K562 (cell line): ENCODE results near the gene GARIN1A. TPM values are rescaled to one million over a fixed set of nuclear protein-coding genes. Genes with fewer than 3 reads are reported as not detected.
"Not testable (repeated sequence)": the region's sequence is repeated elsewhere in the genome, so short reads cannot be mapped to it uniquely, and the experiment has no call there.

Experiments used
- ATAC-seq: fragments of 200-7000 bp; cut with Tn5 transposase; 3 replicates; pipeline ENCODE4 v1.9.1; 2020; ENCODE audit warnings: moderate library complexity
- Bru-seq: library from RNA; stranded (reverse); fragments of 400-500 nt; gene quantifications from one replicate; lab custom pipeline; 2021; lab: Mats Ljungman, UMichigan
- BruChase-seq, 2 experiments: library from RNA; stranded (reverse); fragments of 400-500 nt; gene quantifications; one replicate each; lab custom pipeline; 2021; lab: Mats Ljungman, UMichigan
- BruUV-seq: library from RNA; stranded (reverse); fragments of 400-500 nt; replicated peaks from 2 replicates; lab custom pipeline; 2021; lab: Mats Ljungman, UMichigan
- CTCF ChIA-PET: fragments of 300-600 bp; formaldehyde crosslinking; extraction: SDS; loops from one replicate; lab custom pipeline; 2021; ENCODE audit warnings: low intra/inter-chr PET ratio; lab: Yijun Ruan, JAX
- POLR2A ChIA-PET: fragments of 300-600, 350-650 bp; sonication (Branson Sonifier 250); formaldehyde crosslinking; extraction: SDS; loops from one replicate; lab custom pipeline; 2021; ENCODE audit warnings: antibody characterized with exemption, inconsistent platforms; lab: Yijun Ruan, JAX
- DNase-seq, 4 experiments: peaks; one replicate each; pipeline versions ENCODE4 v3.0.0 to v3.0.0-alpha.2; 2011 to 2018; ENCODE audit warnings: low spot score in 3 of 4, mixed read lengths in 3 of 4; ENCODE audit errors: extremely low read depth in 1 of 4
- FAIRE-seq: peaks from 2 replicates; lab custom pipeline; 2011; peaks lifted over from hg19 to GRCh38; lab: Jason Lieb, UNC
- H2AFZ ChIP-seq: 2 replicates; pipeline ENCODE4 v1.6.0; 2011; ENCODE audit warnings: low read depth, low read length, control low read depth, inconsistent platforms
- H3K27ac ChIP-seq: fragments of 200-600 bp; 3 replicates; pipeline ENCODE4 v1.8.0; 2011; ENCODE audit warnings: low read depth, mild to moderate bottlenecking, control low read depth, inconsistent platforms, low read length, moderate library complexity, mixed read lengths; ENCODE audit errors: extremely low read depth
- H3K27me3 ChIP-seq, 2 experiments: fragments of 300-600 bp in 1 of 2; 2 replicates in 1 of 2; 3 replicates in 1 of 2; pipeline versions ENCODE4 v1.6.0 to v1.8.0; 2011; ENCODE audit warnings: inconsistent platforms in 2 of 2, low read length in 2 of 2, mild to moderate bottlenecking in 1 of 2, mixed read lengths in 1 of 2, moderate library complexity in 1 of 2; ENCODE audit not compliant: control insufficient read depth in 2 of 2, insufficient read depth in 2 of 2
- H3K36me3 ChIP-seq: fragments of 300-600 bp; 3 replicates; pipeline ENCODE4 v1.8.0; 2011; ENCODE audit warnings: mild to moderate bottlenecking, low read length, inconsistent platforms; ENCODE audit not compliant: control insufficient read depth, insufficient read depth
- H3K4me1 ChIP-seq, 2 experiments: fragments of 200-600 bp in 1 of 2; replicated peaks in 1 of 2; 2 replicates in 1 of 2; 3 replicates in 1 of 2; pipeline versions ENCODE4 v1.5.1 to v1.8.0; 2011; ENCODE audit warnings: inconsistent platforms in 2 of 2, low read length in 2 of 2, mild to moderate bottlenecking in 1 of 2, mixed read lengths in 1 of 2, moderate library complexity in 1 of 2; ENCODE audit not compliant: control insufficient read depth in 2 of 2, insufficient read depth in 2 of 2
- H3K4me2 ChIP-seq: 2 replicates; pipeline ENCODE4 v1.6.1; 2011; ENCODE audit warnings: low read length, control low read depth, inconsistent platforms, mixed read lengths; ENCODE audit not compliant: insufficient read depth
- H3K4me3 ChIP-seq: fragments of 200-600 bp; sonication (generic), shearing (Covaris generic); 2 replicates; pipeline ENCODE4 v1.5.1; 2016; ENCODE audit warnings: control low read depth, inconsistent platforms
- H3K79me2 ChIP-seq: fragments of 200-600 bp; 3 replicates; pipeline ENCODE4 v1.8.0; 2011; ENCODE audit warnings: low read length, inconsistent platforms; ENCODE audit not compliant: control insufficient read depth, insufficient read depth
- H3K9ac ChIP-seq, 2 experiments: 2 replicates each; pipeline versions ENCODE4 v1.6.0 to v1.6.1; 2011; ENCODE audit warnings: low read depth in 2 of 2, low read length in 2 of 2, control low read depth in 1 of 2, inconsistent platforms in 1 of 2, mild to moderate bottlenecking in 1 of 2, mixed read lengths in 1 of 2; ENCODE audit not compliant: insufficient read depth in 1 of 2
- H3K9me1 ChIP-seq: one replicate; pipeline ENCODE4 v1.6.0; 2011; ENCODE audit warnings: inconsistent platforms, mild to moderate bottlenecking, low read length, moderate library complexity; ENCODE audit not compliant: control insufficient read depth, insufficient read depth
- H3K9me3 ChIP-seq: replicated peaks from 2 replicates; pipeline ENCODE4 v1.5.1; 2011; ENCODE audit warnings: low read depth, low read length, inconsistent platforms; ENCODE audit not compliant: control insufficient read depth, insufficient read depth
- H4K20me1 ChIP-seq: replicated peaks from 2 replicates; pipeline ENCODE4 v1.6.1; 2011; ENCODE audit warnings: low read length, inconsistent platforms, mixed read lengths; ENCODE audit not compliant: control insufficient read depth, insufficient read depth
- ATF1 ChIP-seq, 2 experiments: fragments of 450-650 bp in 1 of 2; IDR thresholded peaks; 2 replicates each; pipeline ENCODE4 v1.6.1; 2016; ENCODE audit warnings: missing compliant biosample characterization in 1 of 2, missing genetic modification characterization in 1 of 2
- E4F1 ChIP-seq: fragments of 250-450 bp; sonication (Bioruptor Pico); IDR thresholded peaks from 2 replicates; pipeline ENCODE4 v1.5.0; 2021; ENCODE audit warnings: mild to moderate bottlenecking, borderline replicate concordance
- PHF20 ChIP-seq: fragments of 450-650 bp; IDR thresholded peaks from 2 replicates; pipeline ENCODE4 v1.6.1; 2018; ENCODE audit not compliant: partially characterized antibody
- POU5F1 ChIP-seq: fragments of 150-350 bp; IDR thresholded peaks from 2 replicates; pipeline ENCODE4 v1.6.1; 2014; ENCODE audit warnings: borderline replicate concordance, low read length, low read depth, mild to moderate bottlenecking; ENCODE audit not compliant: partially characterized antibody
- ZNF41 ChIP-seq: fragments of 250-450 bp; sonication (Bioruptor Pico); conservative IDR thresholded peaks from 2 replicates; pipeline ENCODE4 v1.4.0; 2020; ENCODE audit warnings: mild to moderate bottlenecking
- ZNF644 ChIP-seq: fragments of 200-800 bp; sonication (Bioruptor generic); IDR thresholded peaks from 2 replicates; pipeline ENCODE4 v1.6.1; 2016; ENCODE audit warnings: low read depth, missing genetic modification characterization, missing compliant biosample characterization
- ZNF77 ChIP-seq: fragments of 250-450 bp; sonication (Bioruptor Pico); IDR thresholded peaks from 2 replicates; pipeline ENCODE4 v1.5.0; 2020
- WGBS: fragments of 100-300 bp; shearing (Covaris generic); methylation state at CpG from one replicate; pipeline ENCODE4 v1.1.6; 2016; ENCODE audit warnings: low coverage, mixed read lengths; ENCODE audit not compliant: insufficient coverage; ENCODE audit errors: missing lambda C conversion rate; 5-methylcytosine and 5-hydroxymethylcytosine counted together
- in situ Hi-C: fragments of 300-500 bp; cut with MboI; formaldehyde crosslinking; loops from 4 replicates; pipeline ENCODE4 v1.15.0; 2018; ENCODE audit warnings: inconsistent platforms, mixed read lengths
- intact Hi-C: fragments of 100-400 bp; cut with micrococcal nuclease; formaldehyde crosslinking; loops from 2 replicates; pipeline ENCODE4 v1.14.2; 2022
- long read RNA-seq, 3 experiments: library from polyadenylated mRNA in 2 of 3; library from RNA in 1 of 3; unstranded in 2 of 3; stranded (forward) in 1 of 3; transcript quantifications; one replicate each; pipeline ENCODE4 v2.0.0, GENCODE V29; 2019 to 2022
- polyA minus RNA-seq, 3 experiments: library from RNA; depleted of rRNA, polyadenylated mRNA; stranded (reverse); fragments of >200 nt; gene quantifications; 2 replicates each; pipeline ENCODE4 v1.2.3, GENCODE V29; 2011
- polyA plus RNA-seq, 8 experiments: library from polyadenylated mRNA; depleted of rRNA in 4 of 8; stranded (reverse) in 5 of 8; unstranded in 3 of 8; fragments of >200 nt; fragmentation: Nextera tagmentation in 2 of 8; fragmentation: Illumina TruSeq in 1 of 8; extraction: Ambion mirVana in 2 of 8; extraction: Trizol in 1 of 8; gene quantifications; 2 replicates each; pipeline versions ENCODE4 v1.2.1 to v1.2.3, GENCODE V29; 2011 to 2014; ENCODE audit warnings: inconsistent platforms in 1 of 8, missing spikeins in 1 of 8
- total RNA-seq, 7 experiments: library from RNA; depleted of rRNA in 6 of 7; stranded (reverse); fragments of >200 nt in 6 of 7; fragmentation: Illumina TruSeq in 2 of 7; extraction: Trizol in 2 of 7; gene quantifications; 2 replicates each; pipeline versions ENCODE4 v1.2.1 to v1.2.3, GENCODE V29; 2011 to 2021; ENCODE audit warnings: low replicate concordance in 1 of 7

GARIN1A gene
- 0.12 and 0.33 TPM in 2 replicates for total RNA-seq (2011; cell fraction: chromatin; rRNA removed; ENCODE audit: low replicate concordance)
- under 0.01 and 0.13 TPM in 2 replicates for total RNA-seq (2011; cell fraction: nucleolus; rRNA removed)
- 0.15 TPM in 2 replicates for total RNA-seq (2011; cell fraction: nucleoplasm; rRNA removed)
- total RNA-seq (2014; rRNA removed) (not detected in 2 replicates), total RNA-seq (2014; rRNA removed; fragmentation: Illumina TruSeq; extraction: Trizol) (0.04 and 0.16 TPM in 2 replicates), total RNA-seq (2015; rRNA removed; fragmentation: Illumina TruSeq; extraction: Trizol) (0.04 and 0.07 TPM in 2 replicates), total RNA-seq (2021) (0.25 TPM in 1 of 2 replicates, not detected in the other), polyA plus RNA-seq (2011; rRNA removed) (0.04 TPM in 1 of 2 replicates, not detected in the other), polyA plus RNA-seq (2014; fragmentation: Illumina TruSeq; extraction: Trizol) (not detected in 2 replicates), polyA plus RNA-seq (2014; fragmentation: Nextera tagmentation; extraction: Ambion mirVana) (under 1 TPM; 0.01 TPM), polyA plus RNA-seq (2014; rRNA removed) (0.41 TPM in 1 of 2 replicates, not detected in the other), polyA minus RNA-seq (2011; rRNA and poly(A)+ RNA removed) (not detected in 2 replicates), Bru-seq, nascent RNA (percentile 19 among the genes with signal in this experiment), BruChase-seq, experiment 1, labeled RNA remaining after a 2-hour chase (percentile 45 among the genes with signal in this experiment), BruChase-seq, experiment 2, labeled RNA remaining after a 6-hour chase (percentile 49 among the genes with signal in this experiment)
- under 0.01 TPM in 1 of 2 replicates, not detected in the other for polyA plus RNA-seq (2011; cell fraction: cytosol; rRNA removed)
- 0.06 TPM in 2 replicates for polyA plus RNA-seq (2011; cell fraction: nucleus; rRNA removed)
- polyA plus RNA-seq (2012), result 0.04 and 0.39 TPM in 2 replicates
- not detected in 2 replicates for polyA minus RNA-seq (2011; cell fraction: cytosol; rRNA and poly(A)+ RNA removed)
- not detected in 2 replicates for polyA minus RNA-seq (2011; cell fraction: nucleus; rRNA and poly(A)+ RNA removed)
- long read RNA-seq, experiment 1, result 0 reads
- long read RNA-seq, experiment 2, result 0 reads
- long read RNA-seq, experiment 3, result 0 reads

GRCh38 chr7:128671992-128672391 lies at the start of gene GARIN1A:
Gene GARIN1A (plus strand): TSS chr7:128672292. CDS start chr7:128672398, 106 bp downstream.
- 9% methylated on average over 4 of the region's 4 CpGs for WGBS
- DNase-seq (no peak), ATAC-seq (no peak), FAIRE-seq (no peak)
- Histone ChIP-seq H3K4me3 (no peak within 1 kb of the TSS), H3K27ac (no peak within 1 kb of the TSS), H4K20me1 (no peaks in the 10 kb centered on the region), H3K9me3 (no peaks in the 10 kb centered on the region), H2AFZ (peak within 1 kb of the TSS; percentile 61), H3K4me1 (peaks cover 0 to 1% of the 10 kb centered on the region in 2 experiments; a peak in 1 of 5 replicates), H3K9ac (no peak within 1 kb of the TSS), H3K4me2 (peak within 1 kb of the TSS; percentile 54), H3K79me2 (no peaks in the 10 kb centered on the region), H3K36me3 (no peaks in the 10 kb centered on the region), H3K27me3 (peaks cover 10 to 39% of the 10 kb centered on the region in 2 experiments; a peak in 4 of 5 replicates), H3K9me1 (no peaks in the 10 kb centered on the region)
- intact Hi-C loops (loop anchor here (2.0 kb wide), 1 partner anchor 211 kb away; no protein-coding TSS in a partner anchor), in situ Hi-C loops (loop anchor here (10.0 kb wide), 1 partner anchor 197 kb away; the partner anchor contains the start of gene METTL2B)
- ChIA-PET POLR2A (interaction anchor here (0.6 to 1.2 kb wide), 6 partner anchors 9 to 212 kb away, joined by 3 to 6 read pairs (median 3); no protein-coding TSS in a partner anchor), CTCF (interaction anchor here (0.6 kb wide), 1 partner anchor 735 kb away, joined by 6 read pairs; no protein-coding TSS in a partner anchor)
- no TSS peak for BruUV-seq
- TF ChIP-seq ATF1 (CRISPR knock-in tag; IDR thresholded peaks at IDR 0.05) (no peak), ATF1 (tag; IDR thresholded peaks at IDR 0.05) (no peak), ZNF77 (CRISPR knock-in tag) (no peak), E4F1 (no peak), POU5F1 (no peak), ZNF644 (tag) (no peak), PHF20 (no peak), ZNF41 (CRISPR knock-in tag) (no peak)

- DNase-seq, H3K27me3 ChIP-seq, H3K79me2 ChIP-seq, H3K9me3 ChIP-seq, CTCF ChIA-PET, H3K9ac ChIP-seq, BruUV-seq, H3K27ac ChIP-seq, H4K20me1 ChIP-seq, H3K4me3 ChIP-seq, H3K4me1 ChIP-seq, H3K4me2 ChIP-seq, in situ Hi-C loops, H3K9me1 ChIP-seq, FAIRE-seq, POLR2A ChIA-PET, ATAC-seq, H2AFZ ChIP-seq, intact Hi-C loops: not testable (repeated sequence)
- WGBS, result 97% methylated on average over 2 of the region's 2 CpGs
- H3K36me3 ChIP-seq, result peaks cover 64% of the 10 kb centered on the region; the same call in 2 of the 3 replicates
Measured at GRCh38 chr7:128627124-128627523, 45.0 kb upstream of the GARIN1A start.
